ENCODE results near the gene HIC1.

- TF ChIP-seq, protein P1, sequence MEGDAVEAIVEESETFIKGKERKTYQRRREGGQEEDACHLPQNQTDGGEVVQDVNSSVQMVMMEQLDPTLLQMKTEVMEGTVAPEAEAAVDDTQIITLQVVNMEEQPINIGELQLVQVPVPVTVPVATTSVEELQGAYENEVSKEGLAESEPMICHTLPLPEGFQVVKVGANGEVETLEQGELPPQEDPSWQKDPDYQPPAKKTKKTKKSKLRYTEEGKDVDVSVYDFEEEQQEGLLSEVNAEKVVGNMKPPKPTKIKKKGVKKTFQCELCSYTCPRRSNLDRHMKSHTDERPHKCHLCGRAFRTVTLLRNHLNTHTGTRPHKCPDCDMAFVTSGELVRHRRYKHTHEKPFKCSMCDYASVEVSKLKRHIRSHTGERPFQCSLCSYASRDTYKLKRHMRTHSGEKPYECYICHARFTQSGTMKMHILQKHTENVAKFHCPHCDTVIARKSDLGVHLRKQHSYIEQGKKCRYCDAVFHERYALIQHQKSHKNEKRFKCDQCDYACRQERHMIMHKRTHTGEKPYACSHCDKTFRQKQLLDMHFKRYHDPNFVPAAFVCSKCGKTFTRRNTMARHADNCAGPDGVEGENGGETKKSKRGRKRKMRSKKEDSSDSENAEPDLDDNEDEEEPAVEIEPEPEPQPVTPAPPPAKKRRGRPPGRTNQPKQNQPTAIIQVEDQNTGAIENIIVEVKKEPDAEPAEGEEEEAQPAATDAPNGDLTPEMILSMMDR (conservative IDR thresholded peaks at IDR 0.05 in 1 of 2, IDR thresholded peaks at IDR 0.05 in 1 of 2; ENCODE audit: low read depth in 1 of 2, low read length in 2 of 2): no peak
- TF ChIP-seq EZH2 (IDR thresholded peaks at IDR 0.05; ENCODE audit: low read length, missing control alignments): no peak
Measured at GRCh38 chr17:2065949-2066400, 11.1 kb downstream of the HIC1 start.
